Breast epithelium (tissue), 4 donors: ENCODE results near the gene FMNL2. TPM values are rescaled to one million over a fixed set of nuclear protein-coding genes. Genes with fewer than 3 reads are reported as not detected.

Source experiments
- DNase-seq, 2 donors: peaks; one replicate each; pipeline ENCODE4 v3.0.0-alpha.2; 2019; ENCODE audit warnings: low spot score in 2 of 2
- H3K27ac ChIP-seq, 2 donors: fragments of 200-600 bp; sonication (generic) in 1 of 2; one replicate each; pipeline ENCODE4 v1.5.1; 2016 to 2019; ENCODE audit warnings: mild to moderate bottlenecking in 1 of 2
- H3K27me3 ChIP-seq, 2 donors: fragments of 200-600 bp; sonication (generic) in 1 of 2; one replicate each; pipeline versions ENCODE4 v1.5.1 to v1.6.0; 2017 to 2019; ENCODE audit warnings: control low read depth in 1 of 2, mild to moderate bottlenecking in 1 of 2
- H3K36me3 ChIP-seq: fragments of 200-600 bp; one replicate; pipeline ENCODE4 v1.5.1; 2019
- H3K4me1 ChIP-seq, 2 donors: fragments of 200-600 bp; sonication (generic); one replicate each; pipeline ENCODE4 v1.5.1; 2016 to 2019; ENCODE audit warnings: control low read depth in 1 of 2
- H3K4me3 ChIP-seq, 3 donors: fragments of 200-600 bp; sonication (generic); 1 replicate in 2 of 3; 2 replicates in 1 of 3; pipeline ENCODE4 v1.5.1; 2016 to 2019; ENCODE audit warnings: mild to moderate bottlenecking in 3 of 3, moderate library complexity in 2 of 3
- H3K9me3 ChIP-seq, 2 donors: fragments of 200-600 bp; sonication (generic) in 1 of 2; one replicate each; pipeline ENCODE4 v1.5.1; 2016 to 2019; ENCODE audit warnings: control low read depth in 1 of 2
- POLR2A ChIP-seq: fragments of 450-650 bp; IDR thresholded peaks from one replicate; pipeline ENCODE4 v1.6.1; 2016; ENCODE audit warnings: antibody characterized with exemption, mild to moderate bottlenecking, moderate library complexity
- POLR2AphosphoS5 ChIP-seq, 3 donors: sonication (generic); formaldehyde crosslinking; IDR thresholded peaks; one replicate each; pipeline ENCODE4 v1.6.1; 2017; ENCODE audit warnings: antibody characterized with exemption in 3 of 3
- intact Hi-C: fragments of 100-400 bp; cut with DNase I; formaldehyde crosslinking; loops from one replicate; pipeline ENCODE4 v1.15.1; 2023; ENCODE audit warnings: low total_unique reads
- total RNA-seq, 3 donors: library from RNA; depleted of rRNA; stranded (reverse); fragments of >200 nt; gene quantifications; one replicate each; pipeline ENCODE4 v1.1.0, GENCODE V29; 2016
- TF ChIP-seq, protein P1 (sequence below), 3 donors: fragments of 450-650 bp; IDR thresholded peaks; one replicate each; pipeline ENCODE4 v1.5.1; 2016 to 2017; ENCODE audit warnings: antibody characterized with exemption in 3 of 3, mild to moderate bottlenecking in 3 of 3, moderate library complexity in 3 of 3

The FMNL2 gene
- total RNA-seq, 3 donors from 2014 or later = 36.1 to 78.1 (median 40.0) TPM

DNA sequence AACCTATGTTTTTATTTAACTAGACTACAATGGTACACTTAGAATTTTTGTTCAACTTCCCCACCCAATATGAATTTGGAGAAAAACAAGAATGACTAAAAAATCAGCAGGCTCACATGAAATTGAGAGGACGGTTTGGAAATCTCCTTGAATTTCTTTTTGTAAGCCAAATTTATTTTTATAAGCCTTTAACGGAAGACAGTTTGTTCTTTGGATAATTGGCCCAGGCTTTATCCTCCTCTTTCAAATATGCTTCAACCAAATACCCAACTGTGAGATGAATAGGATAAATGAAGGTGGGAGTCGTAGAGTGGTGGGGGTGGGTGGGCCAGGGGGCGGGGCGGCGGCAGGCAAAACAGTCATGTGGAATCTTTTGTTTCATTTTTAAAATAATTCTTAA, 60.6 kb downstream of the FMNL2 start:
- Histone ChIP-seq H3K27me3 (no peaks in the 10 kb centered on the region), H3K4me1 (no peaks in the 10 kb centered on the region), H3K27ac (peak overlapping the region; percentile 48 to 76), H3K4me3 (peak overlapping the region; percentile 9 to 48 (median 26)), H3K9me3 (no peaks in the 10 kb centered on the region), H3K36me3 (no peaks in the 10 kb centered on the region)
- intact Hi-C loops = no loop called here
- DNase-seq = no peak
- TF ChIP-seq POLR2AphosphoS5 (IDR thresholded peaks at IDR 0.05) (no peak), POLR2A (no peak)
- TF ChIP-seq, protein P1, sequence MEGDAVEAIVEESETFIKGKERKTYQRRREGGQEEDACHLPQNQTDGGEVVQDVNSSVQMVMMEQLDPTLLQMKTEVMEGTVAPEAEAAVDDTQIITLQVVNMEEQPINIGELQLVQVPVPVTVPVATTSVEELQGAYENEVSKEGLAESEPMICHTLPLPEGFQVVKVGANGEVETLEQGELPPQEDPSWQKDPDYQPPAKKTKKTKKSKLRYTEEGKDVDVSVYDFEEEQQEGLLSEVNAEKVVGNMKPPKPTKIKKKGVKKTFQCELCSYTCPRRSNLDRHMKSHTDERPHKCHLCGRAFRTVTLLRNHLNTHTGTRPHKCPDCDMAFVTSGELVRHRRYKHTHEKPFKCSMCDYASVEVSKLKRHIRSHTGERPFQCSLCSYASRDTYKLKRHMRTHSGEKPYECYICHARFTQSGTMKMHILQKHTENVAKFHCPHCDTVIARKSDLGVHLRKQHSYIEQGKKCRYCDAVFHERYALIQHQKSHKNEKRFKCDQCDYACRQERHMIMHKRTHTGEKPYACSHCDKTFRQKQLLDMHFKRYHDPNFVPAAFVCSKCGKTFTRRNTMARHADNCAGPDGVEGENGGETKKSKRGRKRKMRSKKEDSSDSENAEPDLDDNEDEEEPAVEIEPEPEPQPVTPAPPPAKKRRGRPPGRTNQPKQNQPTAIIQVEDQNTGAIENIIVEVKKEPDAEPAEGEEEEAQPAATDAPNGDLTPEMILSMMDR (IDR thresholded peaks at IDR 0.05) = no peak

GRCh38 chr2:152396051-152396511, 61.1 kb downstream of the FMNL2 start:
- no peak for TF ChIP-seq POLR2AphosphoS5 (IDR thresholded peaks at IDR 0.05)
- TF ChIP-seq, protein P1 (IDR thresholded peaks at IDR 0.05) = no peak
- no peak for TF ChIP-seq POLR2A
- H3K4me1 ChIP-seq = no peaks in the 10 kb centered on the region
- intact Hi-C loops = no loop called here

DNA sequence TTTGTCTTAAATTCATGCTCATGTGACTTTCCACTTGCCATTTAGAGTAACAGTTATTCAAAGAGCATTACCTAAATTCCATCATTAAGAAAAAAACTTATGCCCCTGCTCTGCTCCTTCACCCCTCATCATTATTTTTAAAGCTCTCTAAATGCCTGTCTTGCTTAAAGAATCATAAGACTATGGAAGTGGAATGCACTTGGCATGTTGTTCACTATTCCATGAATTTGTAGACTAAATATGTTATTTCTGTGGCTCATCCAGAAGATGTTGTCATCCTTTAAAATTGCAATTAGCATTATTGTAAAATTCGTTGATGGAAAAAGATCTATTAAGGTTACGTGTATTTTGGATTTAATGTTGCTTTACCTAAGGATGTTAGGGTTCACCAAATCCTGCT, 61.8 kb downstream of the FMNL2 start:
- no peak for TF ChIP-seq POLR2A
- no peak for TF ChIP-seq POLR2AphosphoS5 (IDR thresholded peaks at IDR 0.05)
- TF ChIP-seq, protein P1 (IDR thresholded peaks at IDR 0.05) = no peak
- Histone ChIP-seq H3K27ac (peak overlapping the region in 1 of 2 donors; percentile 76), H3K4me1 (no peaks in the 10 kb centered on the region), H3K36me3 (no peaks in the 10 kb centered on the region), H3K9me3 (no peaks in the 10 kb centered on the region), H3K4me3 (no peak overlapping the region), H3K27me3 (no peaks in the 10 kb centered on the region)
- intact Hi-C loops = no loop called here
- DNase-seq = no peak

More at GRCh38 chr2:152396051-152396511, 61.1 kb downstream of the FMNL2 start:
- DNase-seq = no peak
- peak overlapping the region; percentile 34 to 76 for H3K27ac ChIP-seq
- H3K36me3 ChIP-seq = no peaks in the 10 kb centered on the region
- no peaks in the 10 kb centered on the region for H3K27me3 ChIP-seq
- H3K9me3 ChIP-seq = no peaks in the 10 kb centered on the region
- H3K4me3 ChIP-seq = peak overlapping the region; percentile 9 to 48 (median 26)

DNA sequence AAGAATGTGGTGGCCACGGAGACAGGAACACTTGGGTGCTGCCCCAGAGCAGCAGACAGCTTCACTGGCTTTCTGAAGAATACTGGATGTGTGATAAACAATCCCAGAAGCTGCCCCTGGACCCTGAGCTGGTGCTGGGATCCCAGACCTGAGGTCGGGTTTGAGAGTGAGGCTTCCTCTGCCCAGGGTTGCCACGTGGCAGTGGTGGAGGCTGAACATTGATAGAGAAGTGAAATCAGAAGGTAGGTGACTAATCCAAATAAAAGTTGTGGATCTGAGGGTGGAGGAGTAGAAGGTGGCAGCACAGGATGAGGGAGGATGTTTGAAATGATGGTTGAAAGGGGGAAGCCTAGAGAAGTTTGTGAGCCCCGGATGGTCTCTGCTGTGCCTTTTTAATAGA, 64.0 kb downstream of the FMNL2 start:
- H3K4me3 ChIP-seq = no peak overlapping the region
- DNase-seq = no peak
- H3K9me3 ChIP-seq = no peaks in the 10 kb centered on the region
- no peaks in the 10 kb centered on the region for H3K4me1 ChIP-seq
- no peaks in the 10 kb centered on the region for H3K27me3 ChIP-seq
- no peak overlapping the region for H3K27ac ChIP-seq
- no peaks in the 10 kb centered on the region for H3K36me3 ChIP-seq
- TF ChIP-seq POLR2A (no peak), POLR2AphosphoS5 (IDR thresholded peaks at IDR 0.05) (no peak)
- TF ChIP-seq, protein P1 (IDR thresholded peaks at IDR 0.05) = no peak
- intact Hi-C loops = no loop called here

DNA sequence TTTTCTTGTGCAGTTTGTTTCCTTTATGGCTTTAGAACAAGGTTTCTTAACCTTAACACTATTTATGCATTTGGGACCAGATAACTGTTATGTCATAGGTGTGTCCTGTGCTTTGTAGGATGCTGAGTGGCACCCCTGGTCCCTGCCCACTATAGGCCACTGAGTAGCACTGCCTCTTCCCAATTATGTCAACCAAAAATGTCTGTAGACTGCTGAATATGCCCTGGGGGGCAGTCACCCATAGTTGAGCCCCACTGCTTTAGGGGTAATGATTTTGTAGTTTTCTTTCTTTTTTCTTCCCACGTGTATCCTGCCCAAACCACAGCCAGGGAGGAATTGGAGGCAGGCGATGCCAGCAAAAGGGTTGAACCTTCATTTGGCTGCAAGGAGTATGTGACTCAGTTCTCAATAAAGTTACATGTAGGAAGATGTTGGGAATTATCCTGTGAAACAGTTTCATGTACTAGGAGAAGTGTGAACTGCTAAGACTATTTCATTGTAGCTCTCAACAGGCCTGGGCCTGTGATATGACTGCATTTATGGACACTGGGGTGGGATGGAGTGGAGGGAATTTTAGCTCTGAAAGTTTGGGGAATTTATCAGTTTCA, 65.7 kb downstream of the FMNL2 start:
- Histone ChIP-seq H3K4me1 (no peaks in the 10 kb centered on the region), H3K4me3 (no peak overlapping the region), H3K27me3 (no peaks in the 10 kb centered on the region), H3K9me3 (no peaks in the 10 kb centered on the region), H3K27ac (no peak overlapping the region), H3K36me3 (no peaks in the 10 kb centered on the region)
- TF ChIP-seq POLR2AphosphoS5 (IDR thresholded peaks at IDR 0.05) = no peak
- TF ChIP-seq, protein P1 (IDR thresholded peaks at IDR 0.05) = no peak
- no peak for TF ChIP-seq POLR2A
- DNase-seq = no peak
- intact Hi-C loops = no loop called here
